K562 (cell line): ENCODE results near the gene MERTK. TPM values are rescaled to one million over a fixed set of nuclear protein-coding genes. Genes with fewer than 3 reads are reported as not detected.
A peak's percentile ranks its signal among the peaks of the same experiment; 100 is the strongest.

Source experiments
- ATAC-seq: fragments of 200-7000 bp; cut with Tn5 transposase; 3 replicates; pipeline ENCODE4 v1.9.1; 2020; ENCODE audit warnings: moderate library complexity
- BruUV-seq: library from RNA; stranded (reverse); fragments of 400-500 nt; replicated peaks from 2 replicates; lab custom pipeline; 2021; lab: Mats Ljungman, UMichigan
- CTCF ChIA-PET: fragments of 300-600 bp; formaldehyde crosslinking; extraction: SDS; loops from one replicate; lab custom pipeline; 2021; ENCODE audit warnings: low intra/inter-chr PET ratio; lab: Yijun Ruan, JAX
- POLR2A ChIA-PET: fragments of 300-600, 350-650 bp; sonication (Branson Sonifier 250); formaldehyde crosslinking; extraction: SDS; loops from one replicate; lab custom pipeline; 2021; ENCODE audit warnings: antibody characterized with exemption, inconsistent platforms; lab: Yijun Ruan, JAX
- DNase-seq, 4 experiments: peaks; one replicate each; pipeline versions ENCODE4 v3.0.0 to v3.0.0-alpha.2; 2011 to 2018; ENCODE audit warnings: low spot score in 3 of 4, mixed read lengths in 3 of 4; ENCODE audit errors: extremely low read depth in 1 of 4
- FAIRE-seq: peaks from 2 replicates; lab custom pipeline; 2011; peaks lifted over from hg19 to GRCh38; lab: Jason Lieb, UNC
- H2AFZ ChIP-seq: 2 replicates; pipeline ENCODE4 v1.6.0; 2011; ENCODE audit warnings: low read depth, low read length, control low read depth, inconsistent platforms
- H3K27ac ChIP-seq: fragments of 200-600 bp; 3 replicates; pipeline ENCODE4 v1.8.0; 2011; ENCODE audit warnings: low read depth, mild to moderate bottlenecking, control low read depth, inconsistent platforms, low read length, moderate library complexity, mixed read lengths; ENCODE audit errors: extremely low read depth
- H3K27me3 ChIP-seq, 2 experiments: fragments of 300-600 bp in 1 of 2; 2 replicates in 1 of 2; 3 replicates in 1 of 2; pipeline versions ENCODE4 v1.6.0 to v1.8.0; 2011; ENCODE audit warnings: inconsistent platforms in 2 of 2, low read length in 2 of 2, mild to moderate bottlenecking in 1 of 2, mixed read lengths in 1 of 2, moderate library complexity in 1 of 2; ENCODE audit not compliant: control insufficient read depth in 2 of 2, insufficient read depth in 2 of 2
- H3K36me3 ChIP-seq: fragments of 300-600 bp; 3 replicates; pipeline ENCODE4 v1.8.0; 2011; ENCODE audit warnings: mild to moderate bottlenecking, low read length, inconsistent platforms; ENCODE audit not compliant: control insufficient read depth, insufficient read depth
- H3K4me1 ChIP-seq, 2 experiments: fragments of 200-600 bp in 1 of 2; replicated peaks in 1 of 2; 2 replicates in 1 of 2; 3 replicates in 1 of 2; pipeline versions ENCODE4 v1.5.1 to v1.8.0; 2011; ENCODE audit warnings: inconsistent platforms in 2 of 2, low read length in 2 of 2, mild to moderate bottlenecking in 1 of 2, mixed read lengths in 1 of 2, moderate library complexity in 1 of 2; ENCODE audit not compliant: control insufficient read depth in 2 of 2, insufficient read depth in 2 of 2
- H3K4me2 ChIP-seq: 2 replicates; pipeline ENCODE4 v1.6.1; 2011; ENCODE audit warnings: low read length, control low read depth, inconsistent platforms, mixed read lengths; ENCODE audit not compliant: insufficient read depth
- H3K4me3 ChIP-seq: fragments of 200-600 bp; sonication (generic), shearing (Covaris generic); 2 replicates; pipeline ENCODE4 v1.5.1; 2016; ENCODE audit warnings: control low read depth, inconsistent platforms
- H3K79me2 ChIP-seq: fragments of 200-600 bp; 3 replicates; pipeline ENCODE4 v1.8.0; 2011; ENCODE audit warnings: low read length, inconsistent platforms; ENCODE audit not compliant: control insufficient read depth, insufficient read depth
- H3K9ac ChIP-seq, 2 experiments: 2 replicates each; pipeline versions ENCODE4 v1.6.0 to v1.6.1; 2011; ENCODE audit warnings: low read depth in 2 of 2, low read length in 2 of 2, control low read depth in 1 of 2, inconsistent platforms in 1 of 2, mild to moderate bottlenecking in 1 of 2, mixed read lengths in 1 of 2; ENCODE audit not compliant: insufficient read depth in 1 of 2
- H3K9me1 ChIP-seq: one replicate; pipeline ENCODE4 v1.6.0; 2011; ENCODE audit warnings: inconsistent platforms, mild to moderate bottlenecking, low read length, moderate library complexity; ENCODE audit not compliant: control insufficient read depth, insufficient read depth
- H3K9me3 ChIP-seq: replicated peaks from 2 replicates; pipeline ENCODE4 v1.5.1; 2011; ENCODE audit warnings: low read depth, low read length, inconsistent platforms; ENCODE audit not compliant: control insufficient read depth, insufficient read depth
- H4K20me1 ChIP-seq: replicated peaks from 2 replicates; pipeline ENCODE4 v1.6.1; 2011; ENCODE audit warnings: low read length, inconsistent platforms, mixed read lengths; ENCODE audit not compliant: control insufficient read depth, insufficient read depth
- FOXP1 ChIP-seq: sonication (generic); formaldehyde crosslinking; IDR thresholded peaks from 2 replicates; pipeline ENCODE4 v1.8.0; 2022; ENCODE audit warnings: mild to moderate bottlenecking, missing genetic modification reagents
- MBD1 ChIP-seq: fragments of 250-450 bp; sonication (Bioruptor Pico); IDR thresholded peaks from 2 replicates; pipeline ENCODE4 v1.8.0; 2022; ENCODE audit warnings: inconsistent platforms
- REST ChIP-seq, 2 experiments: fragments of 450-650 bp; formaldehyde crosslinking in 1 of 2; IDR thresholded peaks; 2 replicates each; pipeline versions ENCODE4 v1.4.0 to v1.6.1; 2014 to 2020; ENCODE audit warnings: mild to moderate bottlenecking in 2 of 2, borderline replicate concordance in 1 of 2, low read depth in 1 of 2
- SRSF7 ChIP-seq: fragments of 200-400 bp; formaldehyde crosslinking; optimal IDR thresholded peaks from 2 replicates; pipeline ENCODE3; 2017; ENCODE audit warnings: mild to moderate bottlenecking, low read depth, low read length
- TRIM25 ChIP-seq: fragments of 450-650 bp; IDR thresholded peaks from 2 replicates; pipeline ENCODE4 v1.7.0; 2016; ENCODE audit warnings: borderline replicate concordance
- ZNF324 ChIP-seq: fragments of 250-450 bp; sonication (Bioruptor Pico); IDR thresholded peaks from 2 replicates; pipeline ENCODE4 v1.4.0; 2020; ENCODE audit warnings: mild to moderate bottlenecking
- ZNF717 ChIP-seq: fragments of 250-450 bp; sonication (Bioruptor Pico); IDR thresholded peaks from 2 replicates; pipeline ENCODE4 v1.5.0; 2021
- WGBS: fragments of 100-300 bp; shearing (Covaris generic); methylation state at CpG from one replicate; pipeline ENCODE4 v1.1.6; 2016; ENCODE audit warnings: low coverage, mixed read lengths; ENCODE audit not compliant: insufficient coverage; ENCODE audit errors: missing lambda C conversion rate; 5-methylcytosine and 5-hydroxymethylcytosine counted together
- in situ Hi-C: fragments of 300-500 bp; cut with MboI; formaldehyde crosslinking; loops from 4 replicates; pipeline ENCODE4 v1.15.0; 2018; ENCODE audit warnings: inconsistent platforms, mixed read lengths
- intact Hi-C: fragments of 100-400 bp; cut with micrococcal nuclease; formaldehyde crosslinking; loops from 2 replicates; pipeline ENCODE4 v1.14.2; 2022
- polyA plus RNA-seq, 8 experiments: library from polyadenylated mRNA; depleted of rRNA in 4 of 8; stranded (reverse) in 5 of 8; unstranded in 3 of 8; fragments of >200 nt; fragmentation: Nextera tagmentation in 2 of 8; fragmentation: Illumina TruSeq in 1 of 8; extraction: Ambion mirVana in 2 of 8; extraction: Trizol in 1 of 8; gene quantifications; 2 replicates each; pipeline versions ENCODE4 v1.2.1 to v1.2.3, GENCODE V29; 2011 to 2014; ENCODE audit warnings: inconsistent platforms in 1 of 8, missing spikeins in 1 of 8
- total RNA-seq, 7 experiments: library from RNA; depleted of rRNA in 6 of 7; stranded (reverse); fragments of >200 nt in 6 of 7; fragmentation: Illumina TruSeq in 2 of 7; extraction: Trizol in 2 of 7; gene quantifications; 2 replicates each; pipeline versions ENCODE4 v1.2.1 to v1.2.3, GENCODE V29; 2011 to 2021; ENCODE audit warnings: low replicate concordance in 1 of 7
- TF ChIP-seq, protein P1 (sequence below): fragments of 450-650 bp; formaldehyde crosslinking; IDR thresholded peaks from 2 replicates; pipeline ENCODE4 v1.4.0; 2020; ENCODE audit warnings: mild to moderate bottlenecking, mixed read lengths

The MERTK gene
- total and polyA plus RNA-seq, 9 of the 15 experiments (the other 6 are each of a cell fraction or from before 2014, with no cell fraction given) = 0.23 to 1.6 (median 0.74) TPM

- ATAC-seq = peak; percentile 32; the same call in 2 of the 3 replicates
- ChIA-PET POLR2A (no interaction called here), CTCF (interaction anchor here (0.9 kb wide), 1 partner anchor 148 kb away, joined by 3 read pairs; no protein-coding TSS in a partner anchor)
- in situ Hi-C loops (loop anchor here (10.0 kb wide), 1 partner anchor 684 kb away; the partner anchor contains the start of gene CHCHD5), intact Hi-C loops (loop anchor here (1.0 kb wide), 1 partner anchor 147 kb away; no protein-coding TSS in a partner anchor)
- peaks cover 28 to 31% of the 10 kb centered on the region in 2 experiments for H3K4me1 ChIP-seq
- H3K79me2 ChIP-seq = no peaks in the 10 kb centered on the region
- no TSS peak for BruUV-seq
- peaks cover 0 to 6% of the 10 kb centered on the region in 2 experiments; a peak in 2 of 5 replicates for H3K27me3 ChIP-seq
- H2AFZ ChIP-seq = peak overlapping the region; percentile 10; the same call in 1 of the 2 replicates
- no peaks in the 10 kb centered on the region for H3K9me3 ChIP-seq
- H4K20me1 ChIP-seq = no peaks in the 10 kb centered on the region
- no peak overlapping the region for H3K9ac ChIP-seq
- H3K27ac ChIP-seq = no peak overlapping the region
- no peaks in the 10 kb centered on the region for H3K36me3 ChIP-seq
- no peak overlapping the region for H3K4me3 ChIP-seq
- 15% methylated on average over 3 of the region's 3 CpGs for WGBS
- DNase-seq = peak in 2 of 4 experiments; percentile 37 to 66
- H3K9me1 ChIP-seq = no peaks in the 10 kb centered on the region
- FAIRE-seq = peak; percentile 71
- H3K4me2 ChIP-seq = peak overlapping the region; percentile 9; the same call in 1 of the 2 replicates
- TF ChIP-seq ZNF717 (CRISPR knock-in tag) (no peak), TRIM25 (no peak), ZNF324 (no peak), REST (IDR thresholded peaks at IDR 0.05; ENCODE audit: borderline replicate concordance) (peak; percentile 46; the same call in 1 of the 2 replicates), REST (CRISPR knock-in tag; IDR thresholded peaks at IDR 0.05; ENCODE audit: low read depth) (no peak), MBD1 (CRISPR knock-in tag) (no peak), SRSF7 (no peak), FOXP1 (CRISPR knock-in tag) (no peak)
- TF ChIP-seq, protein P1, sequence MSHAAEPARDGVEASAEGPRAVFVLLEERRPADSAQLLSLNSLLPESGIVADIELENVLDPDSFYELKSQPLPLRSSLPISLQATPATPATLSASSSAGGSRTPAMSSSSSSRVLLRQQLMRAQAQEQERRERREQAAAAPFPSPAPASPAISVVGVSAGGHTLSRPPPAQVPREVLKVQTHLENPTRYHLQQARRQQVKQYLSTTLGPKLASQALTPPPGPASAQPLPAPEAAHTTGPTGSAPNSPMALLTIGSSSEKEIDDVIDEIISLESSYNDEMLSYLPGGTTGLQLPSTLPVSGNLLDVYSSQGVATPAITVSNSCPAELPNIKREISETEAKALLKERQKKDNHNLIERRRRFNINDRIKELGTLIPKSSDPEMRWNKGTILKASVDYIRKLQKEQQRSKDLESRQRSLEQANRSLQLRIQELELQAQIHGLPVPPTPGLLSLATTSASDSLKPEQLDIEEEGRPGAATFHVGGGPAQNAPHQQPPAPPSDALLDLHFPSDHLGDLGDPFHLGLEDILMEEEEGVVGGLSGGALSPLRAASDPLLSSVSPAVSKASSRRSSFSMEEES (CRISPR knock-in tag) = no peak
Measured at GRCh38 chr2:111900859-111901258, 2.5 kb downstream of the MERTK start.
